GM21447 (cell line): ENCODE data around the gene TFF1.

Experiments used
- ATAC-seq: cut with Tn5 transposase; IDR thresholded peaks from one replicate; pipeline ENCODE4 v1.9.1; 2021; ENCODE audit not compliant: unreplicated experiment

TFF1 gene

GRCh38 chr21:42363312-42363711 is 3.0 kb downstream of the TFF1 start:
- ATAC-seq, result no peak

- no peak for ATAC-seq
Measured at GRCh38 chr21:42362700-42363099, 3.6 kb downstream of the TFF1 start.

GRCh38 chr21:42362198-42362597 is 4.1 kb downstream of the TFF1 start:
- no peak for ATAC-seq

- ATAC-seq, result no peak
Measured at GRCh38 chr21:42361286-42361685, 5.0 kb downstream of the TFF1 start.

GRCh38 chr21:42360317-42360716 is 6.0 kb downstream of the TFF1 start:
- ATAC-seq, result no peak

GRCh38 chr21:42358937-42359336 is 7.4 kb downstream of the TFF1 start:
- ATAC-seq, result no peak

- no peak for ATAC-seq
Measured at GRCh38 chr21:42358261-42358660, 8.1 kb downstream of the TFF1 start.

GRCh38 chr21:42357307-42357706 is 9.0 kb downstream of the TFF1 start:
- no peak for ATAC-seq

- no peak for ATAC-seq
Measured at GRCh38 chr21:42356650-42357049, 9.7 kb downstream of the TFF1 start.

GRCh38 chr21:42356046-42356445 is 10.3 kb downstream of the TFF1 start:
- ATAC-seq, result no peak

- no peak for ATAC-seq
Measured at GRCh38 chr21:42353623-42354022, 12.7 kb downstream of the TFF1 start.

GRCh38 chr21:42352441-42353095 is 13.8 kb downstream of the TFF1 start:
- no peak for ATAC-seq

GRCh38 chr21:42351626-42352440 is 14.5 kb downstream of the TFF1 start:
- ATAC-seq, result no peak

- no peak for ATAC-seq
Measured at GRCh38 chr21:42350927-42351426, 15.4 kb downstream of the TFF1 start, which contains the start of gene TFF2. TSS of gene TFF2 (minus strand) at chr21:42350994. CDS start at chr21:42350957, 37 bp downstream.

- ATAC-seq, result no peak
Measured at GRCh38 chr21:42350318-42350910, 15.9 kb downstream of the TFF1 start.

GRCh38 chr21:42349420-42350317 is 16.7 kb downstream of the TFF1 start:
- no peak for ATAC-seq

GRCh38 chr21:42348762-42349161 is 17.6 kb downstream of the TFF1 start:
- no peak for ATAC-seq

- ATAC-seq, result no peak
Measured at GRCh38 chr21:42347601-42348327, 18.6 kb downstream of the TFF1 start.

GRCh38 chr21:42346866-42347600 is 19.3 kb downstream of the TFF1 start:
- no peak for ATAC-seq
